Thyroid gland (tissue), 4 donors: Measurements from ENCODE around the gene YPEL1. TPM values are rescaled to one million over a fixed set of nuclear protein-coding genes. Genes with fewer than 3 reads are reported as not detected.

Source experiments
- DNase-seq, 2 donors: peaks; one replicate each; pipeline ENCODE4 v3.0.0-alpha.2; 2019
- H3K27ac ChIP-seq, 3 donors: fragments of 200-600 bp; sonication (generic); 1 replicate in 2 of 3; 2 replicates in 1 of 3; pipeline ENCODE4 v1.5.1; 2016 to 2019; ENCODE audit warnings: mild to moderate bottlenecking in 1 of 3, moderate library complexity in 1 of 3
- H3K27me3 ChIP-seq: fragments of 200-600 bp; sonication (generic); one replicate; pipeline ENCODE4 v1.5.1; 2019
- H3K36me3 ChIP-seq, 2 donors: fragments of 200-600 bp; sonication (generic); one replicate each; pipeline ENCODE4 v1.5.1; 2016 to 2019
- H3K4me1 ChIP-seq, 2 donors: fragments of 200-600 bp; sonication (generic); one replicate each; pipeline ENCODE4 v1.5.1; 2017 to 2019
- H3K4me3 ChIP-seq, 3 donors: fragments of 200-600 bp; sonication (generic); replicated peaks in 1 of 3; 1 replicate in 2 of 3; 2 replicates in 1 of 3; pipeline ENCODE4 v1.5.1; 2016; ENCODE audit warnings: mild to moderate bottlenecking in 1 of 3
- H3K9me3 ChIP-seq: fragments of 200-600 bp; sonication (generic); one replicate; pipeline ENCODE4 v1.5.1; 2017
- CTCF ChIP-seq, 6 experiments: fragments of 200-600 bp in 3 of 6; fragments of 450-650 bp in 3 of 6; sonication (generic) in 3 of 6; IDR thresholded peaks; one replicate each; pipeline ENCODE4 v1.5.1; 2016 to 2019; ENCODE audit warnings: antibody characterized with exemption in 6 of 6, mild to moderate bottlenecking in 2 of 6, inconsistent platforms in 1 of 6, moderate library complexity in 1 of 6
- POLR2A ChIP-seq, 2 donors: fragments of 450-650 bp; IDR thresholded peaks; one replicate each; pipeline ENCODE4 v1.6.1; 2017; ENCODE audit warnings: antibody characterized with exemption in 2 of 2, mild to moderate bottlenecking in 2 of 2, moderate library complexity in 1 of 2
- WGBS, 2 donors: methylation state at CpG; one replicate each; pipeline ENCODE4 v1.1.5; 2017; 5-methylcytosine and 5-hydroxymethylcytosine counted together
- intact Hi-C: fragments of 100-400 bp; cut with DNase I; formaldehyde crosslinking; loops from one replicate; pipeline ENCODE4 v1.15.1; 2023
- total RNA-seq, 4 donors: library from RNA; depleted of rRNA; stranded (reverse); fragments of >200 nt; gene quantifications; one replicate each; pipeline ENCODE4 v1.2.3, GENCODE V29; 2016

The YPEL1 gene
- total RNA-seq, 4 donors from 2014 or later = 4.1 to 6.7 (median 5.4) TPM

DNA sequence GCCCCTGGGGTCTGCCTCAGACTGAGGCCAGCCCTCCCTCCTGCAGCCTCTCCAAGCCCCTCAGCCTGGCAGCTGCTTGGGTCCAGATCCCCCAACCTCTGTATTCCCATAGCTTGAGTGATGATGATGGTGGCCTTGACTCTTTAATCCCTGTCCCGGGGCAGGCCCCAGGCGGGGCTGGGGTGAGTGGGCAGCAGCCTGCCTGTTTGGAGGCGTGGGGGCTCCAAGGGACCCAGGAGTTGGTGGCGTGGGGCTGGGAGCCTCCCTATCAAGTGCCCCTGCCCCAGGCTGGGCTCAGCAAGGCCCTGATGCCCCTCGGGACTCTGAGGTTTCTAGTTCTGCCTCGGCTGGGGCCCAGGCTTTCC is 47.3 kb downstream of the YPEL1 start:
- Histone ChIP-seq H3K27ac (no peak overlapping the region), H3K4me3 (no peak overlapping the region), H3K27me3 (no peaks in the 10 kb centered on the region), H3K36me3 (peaks cover 22 to 56% of the 10 kb centered on the region in 2 donors), H3K4me1 (peaks cover 7% of the 10 kb centered on the region in 2 donors), H3K9me3 (no peaks in the 10 kb centered on the region)
- 80 to 89% methylated on average over 3 of the region's 6 CpGs for WGBS, 2 donors
- no peak for DNase-seq
- no peak for TF ChIP-seq CTCF (IDR thresholded peaks at IDR 0.05)
- TF ChIP-seq POLR2A (IDR thresholded peaks at IDR 0.05) = no peak
- intact Hi-C loops = no loop called here

- WGBS, 2 donors = 87 to 91% methylated on average over 8 of the region's 11 CpGs
- intact Hi-C loops = no loop called here
Observed at GRCh38 chr22:21687685-21688259, 47.8 kb downstream of the YPEL1 start.

DNA sequence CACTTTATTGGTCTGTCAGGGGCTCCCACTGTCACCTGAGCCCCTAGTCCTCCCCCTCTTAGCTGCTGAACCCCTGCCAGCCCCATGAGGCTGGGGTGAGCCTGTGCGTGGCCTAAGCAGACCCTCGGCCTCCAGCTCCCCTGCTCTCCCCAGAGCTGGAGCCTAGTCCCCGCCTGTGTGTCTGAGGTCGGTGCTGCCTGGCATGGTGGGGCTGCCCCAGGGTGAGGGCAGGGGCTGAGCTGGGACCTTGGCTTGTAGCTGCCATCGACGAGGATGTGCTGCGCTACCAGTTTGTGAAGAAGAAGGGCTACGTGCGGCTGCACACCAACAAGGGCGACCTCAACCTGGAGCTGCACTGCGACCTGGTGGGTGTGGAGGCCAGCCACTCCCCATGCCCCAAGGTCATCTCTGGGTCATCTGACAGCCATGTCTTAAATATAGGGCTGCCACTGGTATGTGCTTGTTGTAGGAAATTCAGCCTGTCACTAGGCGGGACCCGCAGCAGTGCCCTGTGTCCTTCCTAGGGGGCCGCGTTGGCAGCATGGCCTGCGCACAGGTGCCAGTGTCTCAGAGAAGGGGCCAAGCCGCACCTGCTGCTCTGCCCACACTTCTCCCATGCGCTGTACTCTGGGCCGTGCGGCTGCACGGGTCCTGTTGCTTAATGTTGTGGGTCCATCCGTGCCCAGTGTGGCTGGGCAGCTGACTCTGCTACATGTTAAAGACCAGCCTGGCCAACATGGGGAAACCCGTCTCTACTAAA is 48.8 kb downstream of the YPEL1 start:
- no peaks in the 10 kb centered on the region for H3K27me3 ChIP-seq
- peaks cover 20 to 51% of the 10 kb centered on the region in 2 donors for H3K36me3 ChIP-seq
- no peak overlapping the region for H3K27ac ChIP-seq
- 94 to 98% methylated on average over 7 to 8 of the region's 23 CpGs for WGBS, 2 donors
- peaks cover 7 to 20% of the 10 kb centered on the region in 2 donors for H3K4me1 ChIP-seq
- TF ChIP-seq POLR2A (IDR thresholded peaks at IDR 0.05) = no peak
- TF ChIP-seq CTCF (IDR thresholded peaks at IDR 0.05) = no peak
- DNase-seq = no peak
- intact Hi-C loops = no loop called here
- no peaks in the 10 kb centered on the region for H3K9me3 ChIP-seq
- H3K4me3 ChIP-seq = no peak overlapping the region

More at GRCh38 chr22:21687685-21688259, 47.8 kb downstream of the YPEL1 start:
- no peak for DNase-seq
- H3K36me3 ChIP-seq = peaks cover 20 to 52% of the 10 kb centered on the region in 2 donors
- H3K27ac ChIP-seq = no peak overlapping the region
- H3K4me3 ChIP-seq = no peak overlapping the region
- H3K27me3 ChIP-seq = no peaks in the 10 kb centered on the region
- TF ChIP-seq POLR2A (IDR thresholded peaks at IDR 0.05) (no peak), CTCF (IDR thresholded peaks at IDR 0.05) (no peak)
- no peaks in the 10 kb centered on the region for H3K9me3 ChIP-seq
- peaks cover 7 to 11% of the 10 kb centered on the region in 2 donors for H3K4me1 ChIP-seq

DNA sequence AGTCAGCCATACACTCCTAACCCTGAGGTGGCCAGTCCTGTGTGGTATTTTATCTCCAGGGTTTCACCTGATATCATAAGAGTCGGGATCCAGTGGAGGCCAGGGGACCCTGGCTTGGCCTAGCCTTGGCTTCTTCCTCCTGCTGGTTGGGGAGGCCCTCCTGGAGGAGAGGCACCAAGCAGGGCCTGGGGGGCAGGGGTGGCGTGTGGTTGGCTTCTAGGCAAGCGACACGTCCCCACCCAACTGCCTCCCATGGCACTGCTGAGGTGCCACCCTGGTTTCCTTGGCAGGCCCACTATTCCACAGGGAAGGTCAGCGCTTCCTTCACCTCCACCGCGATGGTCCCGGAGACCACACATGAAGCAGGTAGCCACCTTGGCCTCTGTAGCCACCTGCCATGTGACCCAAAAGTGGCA is 49.4 kb downstream of the YPEL1 start:
- H3K4me3 ChIP-seq = no peak overlapping the region
- 95 to 96% methylated on average over 8 of the region's 8 CpGs for WGBS, 2 donors
- intact Hi-C loops = no loop called here
- DNase-seq = no peak
- H3K36me3 ChIP-seq = peaks cover 20 to 55% of the 10 kb centered on the region in 2 donors
- H3K27ac ChIP-seq = no peak overlapping the region
- H3K9me3 ChIP-seq = no peaks in the 10 kb centered on the region
- no peak for TF ChIP-seq POLR2A (IDR thresholded peaks at IDR 0.05)
- no peak for TF ChIP-seq CTCF (IDR thresholded peaks at IDR 0.05)
- H3K27me3 ChIP-seq = no peaks in the 10 kb centered on the region
- peaks cover 7 to 26% of the 10 kb centered on the region in 2 donors for H3K4me1 ChIP-seq

GRCh38 chr22:21685164-21685513 is 50.5 kb downstream of the YPEL1 start:
- intact Hi-C loops = no loop called here
- TF ChIP-seq POLR2A (IDR thresholded peaks at IDR 0.05) (no peak), CTCF (IDR thresholded peaks at IDR 0.05) (no peak)
- no peaks in the 10 kb centered on the region for H3K27me3 ChIP-seq
- DNase-seq = no peak
- 91 to 95% methylated on average over 7 of the region's 8 CpGs for WGBS, 2 donors
- peaks cover 20 to 58% of the 10 kb centered on the region in 2 donors for H3K36me3 ChIP-seq
- H3K27ac ChIP-seq = no peak overlapping the region
- no peak overlapping the region for H3K4me3 ChIP-seq
- H3K9me3 ChIP-seq = no peaks in the 10 kb centered on the region
- H3K4me1 ChIP-seq = peaks cover 4 to 24% of the 10 kb centered on the region in 2 donors
